ENCODE data around the gene KCNJ14. TPM values are rescaled to one million over a fixed set of nuclear protein-coding genes. Genes with fewer than 3 reads are reported as not detected.

The KCNJ14 gene
- total RNA-seq, 1 donor from 2014 or later = 1.4 TPM

GRCh38 chr19:48501494-48502349, 46.3 kb downstream of the KCNJ14 start:
- TF ChIP-seq EZH2 (IDR thresholded peaks at IDR 0.05; ENCODE audit: insufficient read depth, low read length) (no peak), CTCF (IDR thresholded peaks at IDR 0.05; ENCODE audit: insufficient read depth, low read depth, low read length) (no peak)
- H3K27me3 Mint-ChIP-seq (ENCODE audit: low read depth, unreplicated experiment) = peaks cover 17% of the 10 kb centered on the region
- H3K4me2 ChIP-seq (ENCODE audit: low read length) = no peak overlapping the region

GRCh38 chr19:48502350-48503018, 47.1 kb downstream of the KCNJ14 start:
- Histone ChIP-seq H3K27ac (ENCODE audit: low read depth, low read length) (no peak overlapping the region), H3K4me1 (ENCODE audit: insufficient read depth, low read length) (no peaks in the 10 kb centered on the region), H4K20me1 (ENCODE audit: insufficient read depth, low read length) (no peaks in the 10 kb centered on the region), H2AFZ (ENCODE audit: low read depth, low read length) (no peak overlapping the region), H3K27me3 (ENCODE audit: insufficient read depth, low read length) (peaks cover 12% of the 10 kb centered on the region), H3K4me2 (ENCODE audit: low read length) (no peak overlapping the region), H3K9me3 (ENCODE audit: insufficient read depth, low read depth, low read length) (no peaks in the 10 kb centered on the region), H3K4me3 (ENCODE audit: insufficient read depth, low read depth, low read length) (no peak overlapping the region), H3K9ac (ENCODE audit: low read length) (no peak overlapping the region), H3K36me3 (ENCODE audit: insufficient read depth, low read length) (no peaks in the 10 kb centered on the region), H3K79me2 (ENCODE audit: insufficient read depth, low read length) (no peaks in the 10 kb centered on the region)
- H3K27me3 Mint-ChIP-seq (ENCODE audit: low read depth, unreplicated experiment) = peaks cover 19% of the 10 kb centered on the region
- FAIRE-seq (no peak), DNase-seq (ENCODE audit: low read depth) (no peak)
- no peak for TF ChIP-seq EZH2 (IDR thresholded peaks at IDR 0.05; ENCODE audit: insufficient read depth, low read length)
- TF ChIP-seq CTCF (IDR thresholded peaks at IDR 0.05; ENCODE audit: insufficient read depth, low read depth, low read length) = no peak
- peaks cover 4% of the 10 kb centered on the region for H3K36me3 Mint-ChIP-seq (ENCODE audit: low read depth, unreplicated experiment)
- H3K4me1 Mint-ChIP-seq (ENCODE audit: low read depth, unreplicated experiment) = no peaks in the 10 kb centered on the region
- H3K4me3 Mint-ChIP-seq (ENCODE audit: unreplicated experiment) = no peak overlapping the region
- no peaks in the 10 kb centered on the region for H3K9me3 Mint-ChIP-seq (ENCODE audit: unreplicated experiment)
- peak overlapping the region; percentile 59 for H3K27ac Mint-ChIP-seq (ENCODE audit: unreplicated experiment)

More at GRCh38 chr19:48501494-48502349, 46.3 kb downstream of the KCNJ14 start:
- H3K79me2 ChIP-seq (ENCODE audit: insufficient read depth, low read length) = no peaks in the 10 kb centered on the region
- DNase-seq (ENCODE audit: low read depth) = no peak
- no peak overlapping the region for H3K9ac ChIP-seq (ENCODE audit: low read length)
- H3K9me3 ChIP-seq (ENCODE audit: insufficient read depth, low read depth, low read length) = no peaks in the 10 kb centered on the region
- H3K36me3 Mint-ChIP-seq (ENCODE audit: low read depth, unreplicated experiment) = peaks cover 4% of the 10 kb centered on the region
- no peaks in the 10 kb centered on the region for H3K4me1 ChIP-seq (ENCODE audit: insufficient read depth, low read length)
- no peaks in the 10 kb centered on the region for H3K9me3 Mint-ChIP-seq (ENCODE audit: unreplicated experiment)
- no peak overlapping the region for H3K27ac ChIP-seq (ENCODE audit: low read depth, low read length)
- no peak overlapping the region for H3K4me3 ChIP-seq (ENCODE audit: insufficient read depth, low read depth, low read length)
- H3K4me1 Mint-ChIP-seq (ENCODE audit: low read depth, unreplicated experiment) = no peaks in the 10 kb centered on the region
- no peak overlapping the region for H3K27ac Mint-ChIP-seq (ENCODE audit: unreplicated experiment)
- FAIRE-seq = no peak
- H4K20me1 ChIP-seq (ENCODE audit: insufficient read depth, low read length) = no peaks in the 10 kb centered on the region
- H3K36me3 ChIP-seq (ENCODE audit: insufficient read depth, low read length) = no peaks in the 10 kb centered on the region
- no peak overlapping the region for H2AFZ ChIP-seq (ENCODE audit: low read depth, low read length)
- H3K4me3 Mint-ChIP-seq (ENCODE audit: unreplicated experiment) = peak overlapping the region; percentile 76
- peaks cover 12% of the 10 kb centered on the region for H3K27me3 ChIP-seq (ENCODE audit: insufficient read depth, low read length)
